HFF-Myc (cell line): Measurements from ENCODE around the gene LIG3.

Experiments used
- DNase-seq: peaks from one replicate; pipeline ENCODE4 v3.0.0-alpha.2; 2011; ENCODE audit warnings: low read depth; ENCODE audit errors: extremely low read depth
- H3K4me3 ChIP-seq: replicated peaks from 2 replicates; pipeline ENCODE4 v1.5.1; 2011; ENCODE audit warnings: low read depth, mild to moderate bottlenecking, control low read depth, low read length
- TF ChIP-seq, protein P1 (sequence below): IDR thresholded peaks from 2 replicates; pipeline ENCODE4 v1.5.1; 2012; ENCODE audit warnings: mild to moderate bottlenecking, low read depth, low read length, control low read depth; ENCODE audit errors: missing control alignments

The LIG3 gene

DNA sequence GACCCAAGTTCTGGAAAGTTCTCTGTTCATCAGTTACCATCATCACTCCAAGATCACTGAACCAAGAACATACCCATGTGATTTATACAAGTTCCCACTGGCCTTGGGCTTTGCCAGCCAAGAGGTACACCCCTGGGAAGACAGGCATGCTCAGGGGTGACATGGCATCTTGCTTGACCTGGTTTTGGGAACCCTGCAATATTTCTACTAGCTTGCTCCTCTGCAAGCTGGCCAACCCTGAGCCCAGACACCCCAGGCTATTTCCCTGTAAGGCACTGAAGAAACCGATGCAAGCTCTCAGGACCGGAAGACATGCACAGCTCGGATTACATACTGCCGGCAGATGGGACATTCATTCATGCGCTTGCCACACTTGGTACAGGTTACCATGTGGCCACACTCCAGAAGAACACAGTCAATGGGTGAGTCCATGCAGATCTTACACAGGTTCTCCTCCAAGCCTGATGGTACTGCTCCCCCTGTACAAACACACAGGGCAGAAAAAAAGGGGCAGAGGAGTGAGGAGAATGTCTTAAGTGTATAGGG, 31.4 kb downstream of the LIG3 start:
- TF ChIP-seq, protein P1, sequence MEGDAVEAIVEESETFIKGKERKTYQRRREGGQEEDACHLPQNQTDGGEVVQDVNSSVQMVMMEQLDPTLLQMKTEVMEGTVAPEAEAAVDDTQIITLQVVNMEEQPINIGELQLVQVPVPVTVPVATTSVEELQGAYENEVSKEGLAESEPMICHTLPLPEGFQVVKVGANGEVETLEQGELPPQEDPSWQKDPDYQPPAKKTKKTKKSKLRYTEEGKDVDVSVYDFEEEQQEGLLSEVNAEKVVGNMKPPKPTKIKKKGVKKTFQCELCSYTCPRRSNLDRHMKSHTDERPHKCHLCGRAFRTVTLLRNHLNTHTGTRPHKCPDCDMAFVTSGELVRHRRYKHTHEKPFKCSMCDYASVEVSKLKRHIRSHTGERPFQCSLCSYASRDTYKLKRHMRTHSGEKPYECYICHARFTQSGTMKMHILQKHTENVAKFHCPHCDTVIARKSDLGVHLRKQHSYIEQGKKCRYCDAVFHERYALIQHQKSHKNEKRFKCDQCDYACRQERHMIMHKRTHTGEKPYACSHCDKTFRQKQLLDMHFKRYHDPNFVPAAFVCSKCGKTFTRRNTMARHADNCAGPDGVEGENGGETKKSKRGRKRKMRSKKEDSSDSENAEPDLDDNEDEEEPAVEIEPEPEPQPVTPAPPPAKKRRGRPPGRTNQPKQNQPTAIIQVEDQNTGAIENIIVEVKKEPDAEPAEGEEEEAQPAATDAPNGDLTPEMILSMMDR, result no peak
- no peak overlapping the region for H3K4me3 ChIP-seq
- DNase-seq, result peak; percentile 25

DNA sequence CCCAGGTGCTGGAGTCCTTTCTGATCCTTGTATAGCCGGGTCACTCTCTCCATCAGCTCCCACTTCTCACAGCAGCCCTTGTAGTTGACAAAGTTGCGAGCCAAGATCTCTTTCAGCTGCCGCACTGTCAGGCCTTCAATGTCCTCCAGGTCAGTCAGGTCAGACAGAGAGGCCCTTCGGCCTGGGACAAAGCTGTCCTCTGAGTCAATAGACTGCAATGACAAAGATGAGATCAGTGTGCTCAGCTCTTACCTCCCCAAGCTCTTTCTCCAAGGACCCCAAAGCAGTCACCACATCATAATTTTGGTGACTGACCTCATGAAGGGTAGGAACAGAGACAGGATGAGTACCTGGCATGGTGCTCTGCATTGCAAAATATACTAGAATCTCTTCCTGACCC, 36.1 kb downstream of the LIG3 start:
- H3K4me3 ChIP-seq, result no peak overlapping the region
- no peak for DNase-seq
- TF ChIP-seq, protein P1, result no peak

DNA sequence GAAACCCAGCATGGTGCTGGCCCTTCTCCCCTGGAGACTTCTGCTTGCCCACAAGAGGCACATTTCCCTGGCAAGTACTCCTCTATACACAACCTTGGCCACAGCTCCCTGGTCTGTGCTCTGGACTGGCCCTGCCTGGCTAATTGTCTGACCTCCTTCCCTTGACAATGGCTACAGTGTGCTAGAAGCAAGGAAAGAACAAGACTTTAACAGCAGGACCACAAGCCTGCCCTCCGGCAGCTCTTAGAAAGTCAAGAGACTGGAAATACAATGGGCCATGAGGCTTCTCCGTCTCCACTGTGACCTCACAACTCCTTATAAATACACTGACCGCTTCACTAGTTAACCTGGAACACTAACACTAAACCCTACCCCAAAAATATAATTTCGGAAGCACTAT, 36.7 kb downstream of the LIG3 start:
- DNase-seq, result no peak
- TF ChIP-seq, protein P1, result no peak
- no peak overlapping the region for H3K4me3 ChIP-seq

DNA sequence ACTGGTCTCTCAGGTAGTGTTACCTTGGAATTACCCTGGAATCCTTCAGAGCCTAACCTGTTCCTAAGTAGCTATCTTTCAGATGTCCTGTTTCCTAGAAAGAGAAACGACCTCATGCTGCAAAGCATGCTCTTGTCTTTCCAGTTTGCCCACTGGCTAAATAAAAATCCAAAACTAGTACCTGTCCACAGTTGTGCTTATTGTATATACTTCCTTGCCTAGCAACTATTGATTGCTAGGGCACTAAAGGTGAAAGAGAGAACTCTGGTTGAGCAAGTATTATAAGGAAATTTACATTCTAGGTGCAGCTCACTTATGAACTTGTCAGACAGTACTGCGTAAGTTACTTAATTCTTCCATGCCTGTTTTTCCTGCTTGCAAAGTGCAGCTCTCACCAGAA, 38.5 kb downstream of the LIG3 start:
- TF ChIP-seq, protein P1, result no peak
- no peak overlapping the region for H3K4me3 ChIP-seq
- DNase-seq, result no peak

DNA sequence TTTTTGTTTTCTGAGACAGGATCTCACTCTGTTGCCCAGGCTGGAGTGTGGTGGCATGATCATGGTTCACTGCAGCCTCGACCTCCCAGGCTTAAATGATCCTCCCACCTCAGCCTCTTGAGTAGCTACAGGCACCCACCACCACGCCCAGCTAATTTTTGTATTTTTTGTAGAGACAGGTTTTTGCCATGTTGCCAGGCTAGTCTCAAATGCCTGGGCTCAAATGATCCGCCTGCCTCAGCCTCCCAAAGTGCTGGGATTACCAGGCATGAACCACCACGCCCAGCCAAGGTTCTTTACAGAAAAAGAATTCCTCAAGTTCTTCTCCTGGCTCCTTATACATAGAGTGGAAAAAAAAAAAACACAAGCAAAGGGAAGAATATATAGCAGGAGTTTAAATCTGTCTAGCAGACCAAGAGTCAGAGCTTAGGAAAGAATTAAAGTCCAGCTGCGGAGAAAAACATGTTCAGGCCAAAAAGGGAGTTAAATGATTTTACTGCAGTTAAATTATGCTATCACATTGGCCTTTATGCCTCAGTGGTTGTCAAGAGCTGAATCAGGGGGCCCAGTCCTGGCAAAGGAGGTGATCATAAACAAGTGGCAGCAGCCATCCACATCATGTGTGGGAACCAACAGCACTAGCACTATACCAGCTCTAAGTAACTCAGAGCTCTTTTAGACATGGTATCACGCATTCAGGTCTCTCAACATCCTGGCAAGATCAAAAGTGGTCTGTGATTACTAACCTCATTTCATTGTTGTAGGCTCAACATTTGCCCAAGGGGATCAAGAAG, 39.3 kb downstream of the LIG3 start:
- H3K4me3 ChIP-seq, result no peak overlapping the region
- no peak for DNase-seq
- TF ChIP-seq, protein P1, result no peak

DNA sequence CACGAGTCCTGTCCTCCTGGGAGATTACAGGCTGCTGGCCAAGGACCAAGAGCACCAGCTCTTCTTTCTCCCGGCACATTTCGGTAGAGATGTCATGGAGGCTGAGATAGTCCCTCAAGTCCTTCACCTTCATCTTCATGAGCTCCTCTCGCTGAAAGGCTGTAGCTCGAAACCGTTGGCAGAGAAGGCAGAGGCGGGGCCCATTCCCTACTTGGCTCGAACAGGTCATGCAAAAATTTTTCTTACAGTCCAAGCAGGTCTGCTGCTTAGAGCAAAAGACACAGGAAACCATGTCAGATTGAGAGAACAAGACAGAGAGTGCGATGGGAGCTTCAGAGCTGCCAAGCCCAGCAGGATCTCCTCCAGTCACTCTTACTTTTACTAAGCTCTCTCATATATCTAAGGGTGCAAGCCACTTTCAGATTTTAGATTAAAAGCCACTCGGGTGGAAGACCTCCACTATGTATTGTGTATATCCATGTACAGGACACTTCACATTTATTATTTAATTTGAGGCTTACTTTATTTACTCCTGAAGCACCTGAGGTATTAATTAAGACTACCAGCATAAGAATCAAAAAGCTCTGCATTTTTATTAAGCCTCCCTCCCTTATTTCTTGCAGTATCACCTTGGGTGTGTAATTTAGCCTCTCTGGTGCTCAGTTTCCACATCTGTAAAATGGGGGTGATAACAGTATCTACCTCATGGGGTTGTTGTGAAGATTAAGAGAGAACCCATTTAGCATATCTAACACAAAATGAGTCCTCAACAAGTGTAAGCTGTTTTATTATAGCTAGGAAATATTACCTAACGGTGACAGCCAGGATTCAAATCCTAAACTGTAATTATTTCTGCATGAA, 41.4 kb downstream of the LIG3 start:
- no peak overlapping the region for H3K4me3 ChIP-seq
- TF ChIP-seq, protein P1, result no peak
- DNase-seq, result no peak
